ENCODE measurements around the gene MYCBP2.
"Not testable (repeated sequence)": the region's sequence is repeated elsewhere in the genome, so short reads cannot be mapped to it uniquely, and the experiment has no call there.

Gene MYCBP2

GRCh38 chr13:77326905-77327604, at the start of gene MYCBP2:
Gene MYCBP2, minus strand, starts transcription at chr13:77327094. Its CDS starts 319 bp downstream, at chr13:77326775.
- DNase-seq, result peak; percentile 97

DNA sequence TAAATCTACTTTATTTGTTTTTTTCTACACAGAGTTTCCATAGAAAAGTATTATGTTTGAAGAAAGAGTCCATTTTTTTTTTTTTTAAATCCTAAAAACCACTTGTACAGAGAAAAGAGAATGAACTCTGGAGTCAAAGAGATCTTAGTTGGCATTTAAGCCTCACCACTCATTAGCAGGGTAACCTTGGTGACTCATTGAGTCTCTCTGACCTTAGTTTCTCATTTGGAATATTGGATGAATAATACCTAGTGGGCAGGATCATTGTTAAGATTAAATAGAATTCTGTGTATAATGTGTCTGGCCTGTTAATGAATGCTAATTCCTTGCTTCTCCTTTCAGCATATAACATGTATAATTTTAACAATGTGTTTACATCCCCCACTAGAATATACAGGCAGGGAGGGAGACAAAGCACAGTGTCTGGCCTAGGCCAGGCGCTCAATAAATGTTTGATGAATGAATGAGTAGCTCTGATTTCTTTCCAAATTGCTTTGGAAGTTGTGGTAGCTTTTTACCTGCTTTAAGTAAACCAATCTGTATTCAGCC, 48.7 kb upstream of the MYCBP2 start:
- DNase-seq, result no peak

GRCh38 chr13:77374786-77375185, 47.9 kb upstream of the MYCBP2 start:
- no peak for DNase-seq

- DNase-seq, result no peak
Observed at GRCh38 chr13:77374339-77374738, 47.4 kb upstream of the MYCBP2 start.

GRCh38 chr13:77373502-77373901, 46.6 kb upstream of the MYCBP2 start:
- DNase-seq, result no peak

- DNase-seq, result no peak
Observed at GRCh38 chr13:77372275-77372674, 45.4 kb upstream of the MYCBP2 start.

GRCh38 chr13:77370888-77371287, 44.0 kb upstream of the MYCBP2 start:
- DNase-seq, result no peak

DNA sequence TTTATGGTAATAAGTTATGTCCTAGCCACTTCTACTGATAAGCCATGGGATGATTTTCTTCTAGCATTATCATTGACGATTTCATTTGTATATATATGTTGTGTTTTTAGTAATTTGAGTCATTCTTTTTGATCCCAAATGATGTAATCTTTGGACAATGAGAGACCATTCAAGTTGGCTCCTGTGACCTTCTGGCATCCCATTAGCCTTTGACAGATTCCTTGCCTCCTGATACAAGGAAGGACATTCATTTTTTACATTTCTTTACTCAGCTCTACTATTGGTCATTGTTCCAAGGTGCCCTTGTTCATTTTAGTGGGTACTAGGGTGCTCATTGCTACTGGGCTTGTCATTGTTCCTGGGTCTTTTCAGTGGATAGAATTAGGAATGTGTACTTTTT, 35.3 kb upstream of the MYCBP2 start:
- no peak for DNase-seq

DNA sequence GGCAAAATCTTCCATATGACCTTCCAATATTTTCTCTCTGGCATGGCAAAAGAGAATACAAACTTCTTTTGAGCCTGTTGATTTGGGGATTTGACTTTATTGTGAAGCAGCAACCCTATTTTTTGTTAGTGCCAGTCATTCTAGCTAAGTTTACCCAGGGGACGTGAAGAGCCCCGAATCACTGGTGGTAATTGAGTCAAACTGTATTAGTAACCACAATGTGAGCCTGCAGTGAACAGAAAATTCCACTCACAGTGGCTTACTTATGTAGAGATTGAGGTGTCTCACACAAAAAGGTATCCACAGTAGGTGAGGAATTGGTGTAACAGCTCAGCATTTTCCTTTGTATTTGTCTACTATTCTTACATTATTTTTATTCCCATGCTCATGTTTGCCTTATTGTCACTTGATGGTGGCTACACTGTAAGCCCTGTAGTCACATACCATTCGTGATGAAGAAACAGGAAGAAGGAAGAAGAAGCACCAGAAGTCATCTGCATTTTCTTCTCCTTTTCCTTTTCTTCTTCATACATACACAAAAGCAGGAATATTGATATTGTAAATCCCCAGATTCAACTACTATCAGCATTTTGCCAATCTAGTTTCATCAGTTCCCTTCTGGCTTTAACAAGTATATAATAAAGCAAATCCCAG, 33.3 kb upstream of the MYCBP2 start:
- no peak for DNase-seq

DNA sequence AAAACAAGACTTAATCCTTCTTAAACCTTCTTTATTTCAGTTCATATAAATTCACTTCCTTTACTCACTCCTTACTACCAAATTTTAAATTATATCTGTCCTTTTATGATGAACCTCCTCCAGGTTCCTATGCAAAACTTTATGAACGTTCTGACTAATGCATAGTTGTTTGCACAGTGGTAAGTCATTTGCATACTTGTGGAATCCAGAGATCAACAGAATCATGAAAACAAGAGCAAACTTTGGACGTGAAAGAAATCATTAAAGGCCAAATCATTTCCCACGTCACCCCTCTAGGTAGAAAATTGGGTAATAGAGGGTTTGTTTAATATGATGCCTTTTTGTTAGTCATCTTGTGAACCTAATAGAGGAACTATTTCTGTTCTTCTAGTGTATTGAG, 32.3 kb upstream of the MYCBP2 start:
- no peak for DNase-seq

DNA sequence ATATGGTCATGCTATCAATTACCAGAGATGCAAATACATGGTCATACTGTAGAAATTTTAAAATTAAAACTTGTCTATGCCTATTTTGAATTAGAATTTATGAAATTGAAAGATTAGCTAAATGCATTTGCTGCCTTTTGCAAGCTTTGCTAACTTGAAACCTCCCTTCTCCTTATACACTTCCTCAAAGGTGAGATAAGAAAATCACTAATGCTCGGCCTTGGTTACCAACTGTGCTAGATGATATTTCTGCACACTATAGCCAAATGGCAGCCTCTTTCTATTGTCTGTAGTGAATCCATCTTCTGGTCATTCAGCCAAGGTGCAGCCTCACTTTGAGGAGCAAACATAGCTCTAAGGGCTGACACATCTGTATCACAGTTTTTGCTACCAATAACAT, 31.1 kb upstream of the MYCBP2 start:
- DNase-seq, result no peak

DNA sequence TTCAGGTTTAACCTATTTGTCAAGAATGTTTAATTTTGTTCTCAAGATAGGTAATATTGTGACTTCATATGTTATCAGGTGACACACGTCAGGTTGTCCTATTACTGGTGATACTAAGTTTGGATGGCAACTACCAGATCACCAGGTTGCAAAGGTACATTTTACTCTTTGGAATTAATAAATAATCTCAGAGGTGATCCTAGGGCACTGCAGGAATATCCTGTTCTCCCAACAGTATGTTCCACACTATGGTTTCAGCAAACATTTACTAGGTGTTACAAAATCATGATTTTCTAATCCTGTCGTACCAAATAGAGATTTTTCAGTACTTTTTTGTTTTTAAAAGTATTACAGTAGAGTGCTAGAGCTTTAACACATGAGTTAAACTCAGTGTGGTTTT, 29.3 kb upstream of the MYCBP2 start:
- DNase-seq, result no peak

- no peak for DNase-seq
Observed at GRCh38 chr13:77353995-77354394, 27.1 kb upstream of the MYCBP2 start.

DNA sequence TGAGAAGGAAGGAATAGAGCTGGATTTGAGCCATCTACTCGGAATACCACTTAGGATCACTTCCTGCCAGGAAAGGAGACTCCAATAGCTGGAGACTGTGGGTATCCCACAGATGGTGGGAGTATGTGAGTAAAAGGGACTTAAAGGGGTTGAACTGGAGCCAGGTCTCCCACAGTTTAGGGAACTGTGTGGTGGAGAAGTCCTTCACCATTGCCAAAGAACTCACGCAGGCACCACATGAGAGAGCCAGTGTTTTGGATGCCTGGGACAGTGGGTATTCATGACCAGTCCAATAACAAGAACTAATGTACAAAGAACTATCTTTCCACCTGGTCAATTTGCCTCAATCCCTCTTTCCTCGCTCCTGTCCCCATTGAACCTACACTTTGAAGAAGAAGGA, 24.4 kb upstream of the MYCBP2 start:
- DNase-seq, result no peak

- DNase-seq, result no peak
Observed at GRCh38 chr13:77350811-77351210, 23.9 kb upstream of the MYCBP2 start.

DNA sequence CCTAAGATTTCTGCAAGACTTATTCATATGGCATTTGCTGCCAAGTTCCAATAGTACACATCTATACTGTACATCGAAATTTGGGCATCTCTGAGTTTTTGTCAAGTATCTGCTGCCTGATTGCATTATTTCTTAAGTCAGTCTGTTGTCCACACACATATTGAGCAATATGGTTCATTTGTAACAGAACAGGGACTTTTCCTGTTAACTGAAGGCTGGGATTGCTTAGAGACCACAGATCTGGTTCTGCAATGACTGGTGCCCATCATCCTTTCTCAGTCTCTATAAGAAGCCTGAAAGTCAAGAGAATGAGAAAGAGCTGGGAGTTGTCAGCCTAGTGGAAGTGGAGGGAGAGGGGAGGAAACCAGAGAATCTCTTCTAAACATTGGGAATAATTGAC, 22.5 kb upstream of the MYCBP2 start:
- no peak for DNase-seq

DNA sequence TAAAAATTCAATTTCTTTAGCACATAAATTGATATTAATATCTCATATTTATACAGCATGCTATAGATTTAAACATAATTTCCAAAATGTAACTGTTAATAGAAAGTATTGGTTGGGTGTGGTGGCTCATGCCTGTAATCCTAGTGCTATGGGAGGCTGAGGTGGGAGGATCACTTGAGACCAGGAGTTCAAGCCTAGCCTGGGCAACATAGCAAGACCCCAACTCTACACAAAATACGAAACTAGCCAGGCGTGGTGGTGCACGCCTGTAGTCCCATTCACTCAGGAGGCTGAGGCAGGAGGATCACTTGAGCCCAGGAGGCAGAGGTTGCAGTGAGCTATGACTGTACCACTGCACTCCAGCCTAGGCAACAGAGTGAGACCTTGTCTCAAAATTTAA, 20.5 kb upstream of the MYCBP2 start:
- not testable (repeated sequence) for DNase-seq

DNA sequence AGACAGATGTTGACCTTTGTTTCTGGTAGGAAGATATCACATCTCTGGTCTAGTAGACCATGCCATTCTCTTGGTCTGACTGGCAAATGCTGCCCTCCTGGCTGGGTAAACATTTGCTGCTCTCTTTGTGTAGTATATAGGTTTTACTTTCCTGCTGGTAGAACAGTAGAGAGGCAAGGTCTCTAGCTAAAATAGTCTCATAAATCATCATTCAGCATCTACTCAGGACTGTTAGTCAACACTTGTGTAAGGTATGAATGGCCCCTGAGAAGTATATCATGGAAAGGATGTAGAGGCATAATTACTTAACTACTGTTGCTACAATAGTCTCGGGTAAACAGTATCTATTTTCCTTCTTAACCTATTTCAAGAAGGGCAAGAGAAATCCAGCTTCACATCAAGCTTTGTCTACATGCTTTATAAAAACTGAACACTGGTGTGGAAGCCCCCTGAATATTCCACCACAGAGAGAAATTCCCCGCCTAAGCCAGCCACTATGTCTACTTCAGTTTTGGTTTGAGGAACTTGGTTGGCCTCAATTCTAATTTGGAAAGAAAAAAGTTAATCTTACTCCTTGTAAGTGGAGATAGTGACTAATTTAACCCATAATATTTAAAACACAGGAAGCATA, 18.4 kb upstream of the MYCBP2 start:
- DNase-seq, result peak; percentile 96

GRCh38 chr13:77343841-77344240, 16.9 kb upstream of the MYCBP2 start:
- no peak for DNase-seq

DNA sequence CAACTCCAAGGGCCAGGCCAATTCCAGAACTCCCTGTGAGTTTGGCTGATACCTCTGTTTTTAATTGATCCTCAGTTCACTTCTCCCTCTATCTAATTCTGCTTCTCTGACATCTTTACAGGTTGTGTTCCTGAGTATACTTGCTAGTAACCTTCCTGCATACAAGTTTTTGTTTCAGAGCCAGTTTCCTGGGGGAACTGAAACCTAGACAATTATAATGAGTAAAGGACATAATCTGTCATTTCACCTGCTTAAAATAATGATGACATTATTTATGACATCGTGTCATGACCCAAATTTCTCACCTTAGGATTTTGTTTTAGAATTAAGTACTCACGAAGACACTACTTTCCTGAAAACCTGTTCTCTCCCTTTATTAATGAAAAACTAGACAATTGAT, 12.5 kb upstream of the MYCBP2 start:
- no peak for DNase-seq

DNA sequence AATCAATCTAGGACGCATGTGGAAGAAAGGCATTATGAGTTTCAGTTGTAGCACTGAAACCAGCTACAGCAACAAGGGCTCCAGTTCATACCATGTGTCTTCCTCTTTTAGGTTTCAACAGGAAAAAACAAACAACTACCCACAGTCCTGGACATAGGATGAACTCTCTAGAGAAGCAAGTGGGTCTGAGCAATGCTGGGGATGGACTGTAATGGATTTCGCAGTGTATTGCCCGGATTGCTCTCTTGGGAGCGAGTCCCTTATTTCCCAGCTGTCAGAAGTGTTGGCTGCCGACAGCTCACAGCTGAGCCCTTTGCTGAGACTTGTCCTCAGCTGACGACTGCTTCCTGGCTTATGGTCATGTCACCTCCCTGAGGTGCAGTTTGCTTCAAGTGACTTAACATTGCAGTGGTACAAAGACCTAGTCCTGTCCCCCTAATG, 12.1 kb upstream of the MYCBP2 start:
- DNase-seq, result no peak

- no peak for DNase-seq
Observed at GRCh38 chr13:77338329-77338728, 11.4 kb upstream of the MYCBP2 start.

GRCh38 chr13:77337159-77337558, 10.3 kb upstream of the MYCBP2 start:
- no peak for DNase-seq

DNA sequence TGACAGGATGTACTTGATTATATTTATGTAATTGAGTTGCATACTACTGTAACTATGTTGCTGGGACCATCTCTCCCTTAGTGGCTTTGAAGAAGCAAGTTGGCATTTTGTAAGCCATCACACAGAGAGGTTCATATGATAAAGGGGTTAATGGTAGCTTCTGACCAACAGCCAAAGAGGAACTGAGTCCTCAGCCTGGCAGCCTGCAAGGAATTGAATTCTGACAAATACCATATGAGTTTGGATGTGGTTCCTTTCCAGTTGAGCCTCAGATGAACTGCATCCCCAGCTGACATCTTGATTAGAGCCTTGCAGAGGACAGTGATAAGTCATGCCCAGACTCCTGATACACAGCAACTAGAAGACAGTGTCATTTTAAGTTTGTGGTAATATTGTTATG, 8.6 kb upstream of the MYCBP2 start:
- no peak for DNase-seq

All from DMS153 (cell line).